GM12865 (cell line): Measurements from ENCODE around the gene TRPC4AP.

Experiments
- DNase-seq: peaks from one replicate; pipeline ENCODE4 v3.0.0; 2010; ENCODE audit warnings: low read depth
- H3K4me3 ChIP-seq: 2 replicates; pipeline ENCODE4 v1.5.1; 2011; ENCODE audit warnings: mild to moderate bottlenecking, low read depth, low read length, control low read depth
- TF ChIP-seq, protein P1 (sequence below): IDR thresholded peaks from 2 replicates; pipeline ENCODE4 v1.5.1; 2011; ENCODE audit warnings: low read length, control low read depth, low read depth, inconsistent platforms; ENCODE audit not compliant: insufficient read depth; ENCODE audit errors: missing control alignments

The TRPC4AP gene

DNA sequence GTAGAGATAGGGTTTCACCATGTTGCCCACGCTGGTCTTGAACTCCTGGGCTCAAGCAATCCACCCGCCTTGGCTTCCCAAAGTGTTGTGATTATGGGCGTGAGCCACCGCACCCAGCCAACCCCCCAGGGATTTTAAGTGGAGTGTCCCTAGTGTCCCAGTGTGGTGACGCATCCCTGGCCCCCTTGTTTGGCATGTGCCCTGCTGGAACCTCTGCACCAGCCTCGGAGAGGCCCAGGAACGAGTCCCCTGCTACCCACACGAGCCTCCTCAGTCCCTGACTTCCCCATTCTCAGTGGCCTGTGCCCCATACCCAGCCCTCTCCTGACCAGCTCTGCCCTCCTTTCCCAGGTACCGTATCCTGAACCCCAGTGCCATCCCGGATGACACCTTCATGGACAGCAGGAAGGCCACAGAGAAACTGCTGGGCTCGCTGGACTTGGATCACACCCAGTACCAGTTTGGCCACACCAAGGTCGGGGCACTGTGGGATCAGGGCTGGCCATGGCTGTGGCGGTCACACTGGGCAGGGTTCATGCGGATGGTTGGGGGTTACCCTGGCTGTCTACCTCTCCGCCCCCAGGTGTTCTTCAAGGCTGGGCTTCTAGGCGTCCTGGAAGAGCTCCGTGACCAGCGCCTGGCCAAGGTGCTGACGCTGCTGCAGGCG lies 99.7 kb downstream of the TRPC4AP start:
- no peak for DNase-seq
- TF ChIP-seq, protein P1, sequence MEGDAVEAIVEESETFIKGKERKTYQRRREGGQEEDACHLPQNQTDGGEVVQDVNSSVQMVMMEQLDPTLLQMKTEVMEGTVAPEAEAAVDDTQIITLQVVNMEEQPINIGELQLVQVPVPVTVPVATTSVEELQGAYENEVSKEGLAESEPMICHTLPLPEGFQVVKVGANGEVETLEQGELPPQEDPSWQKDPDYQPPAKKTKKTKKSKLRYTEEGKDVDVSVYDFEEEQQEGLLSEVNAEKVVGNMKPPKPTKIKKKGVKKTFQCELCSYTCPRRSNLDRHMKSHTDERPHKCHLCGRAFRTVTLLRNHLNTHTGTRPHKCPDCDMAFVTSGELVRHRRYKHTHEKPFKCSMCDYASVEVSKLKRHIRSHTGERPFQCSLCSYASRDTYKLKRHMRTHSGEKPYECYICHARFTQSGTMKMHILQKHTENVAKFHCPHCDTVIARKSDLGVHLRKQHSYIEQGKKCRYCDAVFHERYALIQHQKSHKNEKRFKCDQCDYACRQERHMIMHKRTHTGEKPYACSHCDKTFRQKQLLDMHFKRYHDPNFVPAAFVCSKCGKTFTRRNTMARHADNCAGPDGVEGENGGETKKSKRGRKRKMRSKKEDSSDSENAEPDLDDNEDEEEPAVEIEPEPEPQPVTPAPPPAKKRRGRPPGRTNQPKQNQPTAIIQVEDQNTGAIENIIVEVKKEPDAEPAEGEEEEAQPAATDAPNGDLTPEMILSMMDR = no peak
- no peak overlapping the region for H3K4me3 ChIP-seq

DNA sequence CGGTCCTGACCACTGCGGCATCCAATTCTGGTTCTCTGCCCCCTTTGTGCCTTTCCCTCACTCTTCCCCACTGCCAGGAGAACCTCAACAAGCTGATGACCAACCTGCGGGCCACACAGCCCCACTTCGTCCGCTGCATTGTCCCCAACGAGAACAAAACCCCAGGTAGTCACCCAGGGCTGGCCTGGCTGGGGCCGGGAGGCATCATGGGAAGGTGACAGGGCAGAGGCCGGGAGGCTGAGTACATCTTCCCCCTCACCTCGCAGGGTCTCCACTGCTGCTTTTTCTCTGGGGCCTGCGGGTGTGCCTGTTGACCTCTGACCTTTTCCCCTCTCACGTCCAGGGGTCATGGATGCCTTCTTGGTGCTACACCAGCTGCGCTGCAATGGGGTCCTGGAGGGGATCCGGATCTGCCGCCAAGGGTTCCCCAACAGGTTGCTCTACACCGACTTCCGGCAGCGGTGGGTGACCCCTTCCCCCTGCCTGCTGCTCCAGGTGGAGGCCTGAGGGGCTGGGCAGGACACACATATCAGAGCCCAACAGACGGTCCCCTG lies 101.9 kb downstream of the TRPC4AP start:
- no peak for DNase-seq
- TF ChIP-seq, protein P1 = no peak
- no peak overlapping the region for H3K4me3 ChIP-seq

DNA sequence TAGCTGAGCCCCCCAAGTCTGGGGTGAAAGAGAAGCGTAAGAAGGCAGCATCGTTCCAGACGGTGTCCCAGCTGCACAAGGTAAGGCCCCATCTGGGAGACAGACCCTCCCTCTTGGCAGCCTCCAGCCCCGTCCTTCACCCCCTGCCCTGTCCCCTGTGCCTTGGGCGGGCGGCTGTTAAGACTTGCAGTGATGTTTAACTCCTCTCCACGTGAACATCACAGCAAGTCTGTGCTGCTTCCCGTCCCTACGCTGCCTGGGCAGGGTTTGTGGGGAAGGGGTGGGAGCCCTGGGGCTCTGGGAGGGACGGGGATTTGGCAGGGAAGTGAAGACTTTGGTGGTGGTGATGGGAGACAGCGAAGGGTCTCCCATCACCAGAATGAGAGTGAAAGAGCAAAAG lies 102.4 kb downstream of the TRPC4AP start:
- no peak for DNase-seq
- H3K4me3 ChIP-seq = no peak overlapping the region
- TF ChIP-seq, protein P1 = no peak

DNA sequence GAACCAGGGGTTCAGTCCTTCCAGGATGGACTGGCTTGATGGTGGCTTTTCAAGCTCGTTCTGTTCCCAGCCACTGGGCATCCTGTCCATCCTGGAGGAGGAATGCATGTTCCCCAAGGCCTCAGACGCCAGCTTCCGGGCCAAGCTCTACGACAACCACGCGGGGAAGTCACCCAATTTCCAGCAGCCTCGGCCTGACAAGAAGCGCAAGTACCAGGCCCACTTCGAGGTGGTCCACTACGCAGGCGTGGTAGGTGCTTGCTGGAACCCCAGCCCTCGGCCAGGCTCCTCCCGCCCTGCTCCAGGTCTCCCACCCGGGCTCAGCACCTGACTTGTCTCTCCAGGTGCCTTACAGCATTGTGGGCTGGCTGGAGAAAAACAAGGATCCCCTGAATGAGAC lies 102.9 kb downstream of the TRPC4AP start:
- no peak for DNase-seq
- TF ChIP-seq, protein P1 = no peak
- no peak overlapping the region for H3K4me3 ChIP-seq

DNA sequence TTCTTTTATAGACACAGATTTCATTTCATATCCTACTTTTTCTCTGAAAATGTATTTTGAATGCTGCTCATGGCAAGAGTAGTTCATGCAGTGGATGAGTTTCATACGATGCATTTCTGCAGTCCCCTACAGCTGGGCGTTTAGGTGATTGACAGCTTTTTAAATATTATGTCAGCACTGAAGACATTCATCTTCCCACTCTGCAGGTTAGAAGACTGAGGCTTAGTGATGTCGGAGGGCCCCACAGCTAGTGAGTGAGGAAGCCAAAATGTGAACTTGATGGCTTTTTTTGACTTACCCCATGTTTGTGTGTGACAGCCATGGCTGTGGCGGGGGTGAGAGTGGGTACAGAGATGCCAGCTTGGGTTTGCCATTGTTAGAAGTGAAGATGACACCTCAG lies 103.5 kb downstream of the TRPC4AP start:
- no peak overlapping the region for H3K4me3 ChIP-seq
- no peak for DNase-seq
- TF ChIP-seq, protein P1 = no peak

DNA sequence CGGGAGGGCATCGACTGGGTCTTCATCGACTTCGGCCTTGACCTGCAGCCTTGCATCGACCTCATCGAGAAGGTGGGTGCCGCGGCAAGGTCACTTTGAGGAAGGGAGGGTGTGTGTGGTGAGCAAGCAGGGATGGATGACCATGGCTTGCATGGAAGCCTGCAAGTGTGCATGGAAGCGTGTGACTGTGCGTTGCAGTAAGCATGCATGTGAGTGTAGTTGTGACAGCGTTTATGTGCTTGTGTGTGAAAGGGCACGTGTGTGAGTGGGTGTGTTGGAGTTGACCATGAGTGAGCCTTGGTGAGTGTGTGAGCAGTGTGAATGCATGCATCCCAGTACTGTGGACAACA lies 104.4 kb downstream of the TRPC4AP start:
- DNase-seq = no peak
- TF ChIP-seq, protein P1 = no peak
- no peak overlapping the region for H3K4me3 ChIP-seq
